DMS153 treated with DMSO at 0.1 percent for 48 hours (cell line): ENCODE measurements around the gene HMCN2.
"Not testable (repeated sequence)": the region's sequence is repeated elsewhere in the genome, so short reads cannot be mapped to it uniquely, and the experiment has no call there.

Experiments
- DNase-seq: peaks from one replicate; lab custom pipeline; 2025; ENCODE audit not compliant: unreplicated experiment; lab: John Stamatoyannopoulos, UW

HMCN2 gene

GRCh38 chr9:130430232-130430631 is 164.7 kb downstream of the HMCN2 start:
- DNase-seq: no peak

GRCh38 chr9:130430734-130431535 is 165.4 kb downstream of the HMCN2 start:
- no peak for DNase-seq

- DNase-seq: no peak
Observed at GRCh38 chr9:130431536-130432303, 166.2 kb downstream of the HMCN2 start.

- no peak for DNase-seq
Observed at GRCh38 chr9:130432362-130432761, 166.8 kb downstream of the HMCN2 start.

GRCh38 chr9:130432796-130433167 is 167.2 kb downstream of the HMCN2 start:
- DNase-seq: no peak

GRCh38 chr9:130433168-130433946 is 167.8 kb downstream of the HMCN2 start:
- no peak for DNase-seq

GRCh38 chr9:130433947-130434262 is 168.3 kb downstream of the HMCN2 start:
- no peak for DNase-seq

- DNase-seq: not testable (repeated sequence)
Observed at GRCh38 chr9:130434656-130435055, 169.1 kb downstream of the HMCN2 start.

- DNase-seq: no peak
Observed at GRCh38 chr9:130437011-130437789, 171.6 kb downstream of the HMCN2 start.

- DNase-seq: no peak
Observed at GRCh38 chr9:130438382-130438981, 172.9 kb downstream of the HMCN2 start.

GRCh38 chr9:130441031-130441430 is 175.5 kb downstream of the HMCN2 start:
- DNase-seq: no peak

- DNase-seq: no peak
Observed at GRCh38 chr9:130442746-130443455, 177.3 kb downstream of the HMCN2 start.

GRCh38 chr9:130443456-130443801 is 177.9 kb downstream of the HMCN2 start:
- DNase-seq: no peak

- DNase-seq: no peak
Observed at GRCh38 chr9:130443840-130444492, 178.4 kb downstream of the HMCN2 start.

- peak; percentile 13 for DNase-seq
Observed at GRCh38 chr9:130444565-130445221, 179.1 kb downstream of the HMCN2 start, which contains the start of gene ASS1. TSS of gene ASS1 (plus strand) at chr9:130444961. CDS start at chr9:130452229, 7,268 bp downstream.

GRCh38 chr9:130445268-130445983 is 179.9 kb downstream of the HMCN2 start:
- DNase-seq: no peak

GRCh38 chr9:130446101-130446861 is 180.7 kb downstream of the HMCN2 start:
- no peak for DNase-seq
